HEK293 (cell line): ENCODE data around the gene KLRC4.

Experiments used
- CTCF ChIA-PET: fragments of 350-600 bp; formaldehyde crosslinking; extraction: SDS; loops from one replicate; lab custom pipeline; 2021; ENCODE audit warnings: antibody characterized with exemption; lab: Yijun Ruan, JAX
- POLR2A ChIA-PET: fragments of 300-600 bp; formaldehyde crosslinking; extraction: SDS; loops from one replicate; lab custom pipeline; 2020; ENCODE audit warnings: antibody characterized with exemption, inconsistent platforms; lab: Yijun Ruan, JAX
- H3K27ac ChIP-seq: fragments of 200-500 bp; sonication (Bioruptor generic); 2 replicates; pipeline ENCODE4 v1.5.1; 2014; ENCODE audit warnings: low read depth, low read length, control low read depth, inconsistent platforms; ENCODE audit errors: extremely low read depth
- H3K36me3 ChIP-seq, 2 experiments: fragments of 200-500 bp in 1 of 2; sonication (Bioruptor generic) in 1 of 2; 1 replicate in 1 of 2; 2 replicates in 1 of 2; pipeline ENCODE4 v1.5.1; 2014 to 2017; ENCODE audit warnings: inconsistent platforms in 2 of 2, low read length in 2 of 2; ENCODE audit not compliant: control insufficient read depth in 2 of 2, insufficient read depth in 1 of 2
- H3K4me1 ChIP-seq: fragments of 200-500 bp; sonication (Bioruptor generic); 2 replicates; pipeline ENCODE4 v1.5.1; 2014; ENCODE audit warnings: mild to moderate bottlenecking, low read length, inconsistent platforms; ENCODE audit not compliant: control insufficient read depth, insufficient read depth
- H3K4me3 ChIP-seq: 2 replicates; pipeline ENCODE4 v1.5.1; 2011; ENCODE audit warnings: low read depth, mild to moderate bottlenecking, control low read depth, low read length, moderate library complexity
- H3K9me3 ChIP-seq: fragments of 200-500 bp; sonication (Bioruptor generic); 2 replicates; pipeline ENCODE4 v1.5.1; 2014; ENCODE audit warnings: low read depth, low read length, inconsistent platforms; ENCODE audit not compliant: control insufficient read depth, insufficient read depth
- BCL11B ChIP-seq: fragments of 450-650 bp; formaldehyde crosslinking; IDR thresholded peaks from 2 replicates; pipeline ENCODE4 v1.5.1; 2016; ENCODE audit warnings: low read depth, missing biosample characterization, missing genetic modification characterization
- FEZF1 ChIP-seq: fragments of 450-650 bp; formaldehyde crosslinking; IDR thresholded peaks from 2 replicates; pipeline ENCODE4 v1.5.1; 2016; ENCODE audit warnings: missing biosample characterization, missing genetic modification characterization
- GLI4 ChIP-seq: fragments of 450-650 bp; formaldehyde crosslinking; IDR thresholded peaks from 2 replicates; pipeline ENCODE4 v1.5.1; 2016; ENCODE audit warnings: missing biosample characterization, missing genetic modification characterization
- GLIS1 ChIP-seq: fragments of 450-650 bp; formaldehyde crosslinking; IDR thresholded peaks from 2 replicates; pipeline ENCODE4 v1.5.1; 2016; ENCODE audit warnings: missing biosample characterization, missing genetic modification characterization
- HOXA7 ChIP-seq: sonication (generic); formaldehyde crosslinking; IDR thresholded peaks from 2 replicates; pipeline ENCODE4 v1.8.1; 2022; ENCODE audit warnings: missing genetic modification reagents, borderline replicate concordance
- MZF1 ChIP-seq: fragments of 450-650 bp; formaldehyde crosslinking; IDR thresholded peaks from 2 replicates; pipeline ENCODE4 v1.5.1; 2017; ENCODE audit warnings: missing biosample characterization, missing genetic modification characterization, borderline replicate concordance
- OSR2 ChIP-seq: fragments of 450-650 bp; formaldehyde crosslinking; IDR thresholded peaks from 2 replicates; pipeline ENCODE4 v1.5.1; 2016; ENCODE audit warnings: missing biosample characterization, missing genetic modification characterization
- OVOL3 ChIP-seq: fragments of 450-650 bp; formaldehyde crosslinking; IDR thresholded peaks from 2 replicates; pipeline ENCODE4 v1.5.1; 2016; ENCODE audit warnings: missing biosample characterization, missing genetic modification characterization
- PRDM4 ChIP-seq: fragments of 450-650 bp; formaldehyde crosslinking; IDR thresholded peaks from 2 replicates; pipeline ENCODE4 v1.5.1; 2017; ENCODE audit warnings: missing biosample characterization, missing genetic modification characterization
- RBAK ChIP-seq: fragments of 450-650 bp; formaldehyde crosslinking; IDR thresholded peaks from 2 replicates; pipeline ENCODE4 v1.5.1; 2016; ENCODE audit warnings: missing biosample characterization, missing genetic modification characterization
- ZBTB1 ChIP-seq: fragments of 450-650 bp; formaldehyde crosslinking; IDR thresholded peaks from 2 replicates; pipeline ENCODE4 v1.5.1; 2016; ENCODE audit warnings: missing biosample characterization, missing genetic modification characterization
- ZBTB44 ChIP-seq: fragments of 450-650 bp; IDR thresholded peaks from 2 replicates; pipeline ENCODE4 v1.5.1; 2018; ENCODE audit warnings: missing biosample characterization, mild to moderate bottlenecking, missing genetic modification characterization
- ZFHX2 ChIP-seq: fragments of 450-650 bp; formaldehyde crosslinking; conservative IDR thresholded peaks from 2 replicates; pipeline ENCODE4 v1.5.1; 2016; ENCODE audit warnings: missing biosample characterization, missing genetic modification characterization
- ZNF133 ChIP-seq: fragments of 450-650 bp; formaldehyde crosslinking; IDR thresholded peaks from 2 replicates; pipeline ENCODE4 v1.5.1; 2016; ENCODE audit warnings: missing biosample characterization, missing genetic modification characterization
- ZNF2 ChIP-seq: fragments of 450-650 bp; formaldehyde crosslinking; IDR thresholded peaks from 2 replicates; pipeline ENCODE4 v1.5.1; 2016; ENCODE audit warnings: missing biosample characterization, missing genetic modification characterization
- ZNF341 ChIP-seq: fragments of 450-650 bp; formaldehyde crosslinking; IDR thresholded peaks from 2 replicates; pipeline ENCODE4; 2016; ENCODE audit warnings: low read depth, missing biosample characterization, missing genetic modification characterization
- ZNF513 ChIP-seq: fragments of 450-650 bp; IDR thresholded peaks from 2 replicates; pipeline ENCODE4 v1.5.1; 2018; ENCODE audit warnings: missing biosample characterization, missing genetic modification characterization
- ZNF549 ChIP-seq: fragments of 450-650 bp; IDR thresholded peaks from 2 replicates; pipeline ENCODE4 v1.5.1; 2018; ENCODE audit warnings: missing biosample characterization, missing genetic modification characterization, mild to moderate bottlenecking, inconsistent platforms, moderate library complexity
- ZNF561 ChIP-seq: fragments of 450-650 bp; IDR thresholded peaks from 2 replicates; pipeline ENCODE4 v1.5.1; 2018; ENCODE audit warnings: missing biosample characterization, missing genetic modification characterization, borderline replicate concordance
- ZNF580 ChIP-seq: fragments of 450-650 bp; formaldehyde crosslinking; IDR thresholded peaks from 2 replicates; pipeline ENCODE4 v1.5.1; 2016; ENCODE audit warnings: missing biosample characterization, missing genetic modification characterization
- ZNF639 ChIP-seq: fragments of 450-650 bp; formaldehyde crosslinking; IDR thresholded peaks from 2 replicates; pipeline ENCODE4 v1.5.1; 2016; ENCODE audit warnings: missing biosample characterization, missing genetic modification characterization
- ZNF664 ChIP-seq: fragments of 450-650 bp; formaldehyde crosslinking; IDR thresholded peaks from 2 replicates; pipeline ENCODE4 v1.5.1; 2016; ENCODE audit warnings: missing biosample characterization, missing genetic modification characterization
- ZNF677 ChIP-seq: fragments of 450-650 bp; IDR thresholded peaks from 2 replicates; pipeline ENCODE4 v1.5.0; 2018; ENCODE audit warnings: missing biosample characterization, mild to moderate bottlenecking, missing genetic modification characterization, moderate library complexity
- ZNF785 ChIP-seq: fragments of 450-650 bp; formaldehyde crosslinking; IDR thresholded peaks from 2 replicates; pipeline ENCODE4 v1.5.1; 2016; ENCODE audit warnings: missing biosample characterization, missing genetic modification characterization
- ZSCAN18 ChIP-seq: fragments of 450-650 bp; formaldehyde crosslinking; IDR thresholded peaks from 2 replicates; pipeline ENCODE4 v1.5.1; 2016; ENCODE audit warnings: missing biosample characterization, missing genetic modification characterization
- ZXDB ChIP-seq: fragments of 450-650 bp; formaldehyde crosslinking; IDR thresholded peaks from 2 replicates; pipeline ENCODE4 v1.5.1; 2016; ENCODE audit warnings: missing biosample characterization, missing genetic modification characterization
- TF ChIP-seq, protein P1 (sequence below): fragments of 450-650 bp; formaldehyde crosslinking; IDR thresholded peaks from 2 replicates; pipeline ENCODE4; 2016; ENCODE audit warnings: missing biosample characterization, missing genetic modification characterization

The KLRC4 gene

DNA sequence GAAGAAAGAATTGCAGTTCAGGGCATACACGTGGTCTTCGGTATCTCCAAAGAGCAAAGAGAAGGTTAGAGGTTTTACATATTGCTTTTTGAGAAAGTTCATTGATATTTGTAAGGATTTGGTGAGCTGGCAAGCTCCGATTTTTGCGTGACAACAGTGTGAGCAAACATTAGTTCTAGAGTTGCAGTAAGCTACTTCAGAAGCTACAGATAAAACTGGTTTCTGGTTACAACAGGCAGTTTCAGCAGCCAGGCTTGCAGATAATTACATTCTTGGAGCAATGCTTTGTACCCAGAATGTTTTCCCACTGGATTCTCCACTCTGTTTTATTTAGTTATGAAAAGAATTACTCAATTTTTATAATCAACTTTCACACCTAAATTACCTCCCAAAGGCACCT is 47.9 kb downstream of the KLRC4 start:
- Histone ChIP-seq H3K27ac (peak overlapping the region; percentile 95), H3K36me3 (no peaks in the 10 kb centered on the region), H3K4me1 (peaks cover 18% of the 10 kb centered on the region), H3K4me3 (no peak overlapping the region), H3K9me3 (no peaks in the 10 kb centered on the region)
- ChIA-PET CTCF (interaction anchor here (1.0 kb wide), 1 partner anchor 199 kb away, joined by 3 read pairs; no protein-coding TSS in a partner anchor), POLR2A (interaction anchor here (0.9 kb wide), 1 partner anchor 31 kb away, joined by 3 read pairs; no protein-coding TSS in a partner anchor)
- TF ChIP-seq ZNF664 (peak; percentile 59; the same call in 1 of the 2 replicates), ZNF561 (tag by site-specific recombination) (no peak), ZNF513 (no peak), OVOL3 (tag by site-specific recombination) (peak; percentile 36; the same call in 1 of the 2 replicates), MZF1 (peak; percentile 45; the same call in 1 of the 2 replicates), ZBTB44 (peak; percentile 93), ZNF580 (tag by site-specific recombination) (no peak), ZNF133 (no peak), ZBTB1 (0 out of 2 replicates have a peak, but pooled peaks have one; percentile 60), ZNF785 (tag by site-specific recombination) (no peak), RBAK (no peak), ZNF639 (no peak), GLIS1 (no peak), BCL11B (tag by site-specific recombination) (no peak), HOXA7 (no peak), ZNF341 (tag by site-specific recombination) (no peak), ZNF2 (tag by site-specific recombination) (peak; percentile 55; the same call in 1 of the 2 replicates), ZXDB (tag by site-specific recombination) (peak; percentile 62), ZNF549 (no peak), ZFHX2 (tag by site-specific recombination) (no peak), ZSCAN18 (tag by site-specific recombination) (no peak), PRDM4 (peak; percentile 86), FEZF1 (tag by site-specific recombination) (peak; percentile 73), OSR2 (peak; percentile 100), GLI4 (tag by site-specific recombination) (no peak), ZNF677 (tag by site-specific recombination) (no peak)
- TF ChIP-seq, protein P1, sequence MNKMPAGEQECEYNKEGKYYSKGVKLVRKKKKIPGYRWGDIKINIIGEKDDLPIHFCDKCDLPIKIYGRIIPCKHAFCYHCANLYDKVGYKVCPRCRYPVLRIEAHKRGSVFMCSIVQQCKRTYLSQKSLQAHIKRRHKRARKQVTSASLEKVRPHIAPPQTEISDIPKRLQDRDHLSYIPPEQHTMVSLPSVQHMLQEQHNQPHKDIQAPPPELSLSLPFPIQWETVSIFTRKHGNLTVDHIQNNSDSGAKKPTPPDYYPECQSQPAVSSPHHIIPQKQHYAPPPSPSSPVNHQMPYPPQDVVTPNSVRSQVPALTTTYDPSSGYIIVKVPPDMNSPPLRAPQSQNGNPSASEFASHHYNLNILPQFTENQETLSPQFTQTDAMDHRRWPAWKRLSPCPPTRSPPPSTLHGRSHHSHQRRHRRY (tag by site-specific recombination): no peak
